ENCODE results near the gene UHRF2. TPM values are rescaled to one million over a fixed set of nuclear protein-coding genes. Genes with fewer than 3 reads are reported as not detected.

Gene UHRF2
- total and polyA plus RNA-seq, 2 of the 4 experiments (the other 2 are of a cell fraction): 27.6 to 37.3 TPM

- H4K8ac ChIP-seq (ENCODE audit: low read depth in 2 of 2, low read length in 2 of 2): peak overlapping the region; percentile 93 to 97; a peak in 2 of 4 replicates
- no peaks in the 10 kb centered on the region for H3K79me1 ChIP-seq (ENCODE audit: low read depth in 1 of 2, low read length in 2 of 2)
- TF ChIP-seq CEBPB (IDR thresholded peaks at IDR 0.05; ENCODE audit: low read depth, low read length) (peak; percentile 45; the same call in 1 of the 2 replicates), MXI1 (IDR thresholded peaks at IDR 0.05; ENCODE audit: borderline replicate concordance, low read depth, low read length) (no peak), MAFK (IDR thresholded peaks at IDR 0.05; ENCODE audit: low read depth, low read length) (peak; percentile 82)
- no peak overlapping the region for H2BK15ac ChIP-seq (ENCODE audit: low read depth, low read length)
- H4K5ac ChIP-seq (ENCODE audit: low read depth, low read length): no peak overlapping the region; the same call in 1 of the 2 replicates
- H3K56ac ChIP-seq (ENCODE audit: extremely low read depth, insufficient read depth, low read length): no peak overlapping the region; the same call in 1 of the 2 replicates
- no peak overlapping the region for H2BK20ac ChIP-seq (ENCODE audit: low read depth, low read length)
- peak overlapping the region; percentile 82; the same call in 1 of the 2 replicates for H3K18ac ChIP-seq (ENCODE audit: low read depth, low read length)
- H2AK5ac ChIP-seq (ENCODE audit: low read depth, low read length): no peak overlapping the region
- H3K4ac ChIP-seq (ENCODE audit: low read depth, low read length): no peak overlapping the region
- no peak overlapping the region for H3K23ac ChIP-seq (ENCODE audit: low read depth, low read length)
- H2AFZ ChIP-seq (replicated peaks; ENCODE audit: low read length, poor library complexity): no peak overlapping the region
- ATAC-seq (ENCODE audit: low read depth) (no peak), DNase-seq (peak; percentile 47)
- no peaks in the 10 kb centered on the region for H3K36me3 ChIP-seq (ENCODE audit: control insufficient read depth, insufficient read depth, low read length)
- BruUV-seq (replicated peaks): no TSS peak
- in situ Hi-C loops (cut with MboI; ENCODE audit: low sequenced_read_pairs) (no loop called here), intact Hi-C loops (cut with micrococcal nuclease) (loop anchor here (2.0 kb wide), 1 partner anchor 30 kb away; the partner anchor contains the start of gene UHRF2), dilution Hi-C loops (cut with HindIII; ENCODE audit: low sequenced_read_pairs, unreplicated experiment) (no loop called here)
- peak overlapping the region; percentile 56; the same call in 1 of the 2 replicates for H2BK120ac ChIP-seq (ENCODE audit: low read depth, low read length)
- H3K4me1 ChIP-seq (ENCODE audit: control insufficient read depth, insufficient read depth, low read length): peaks cover 8% of the 10 kb centered on the region
- H3K27ac ChIP-seq (ENCODE audit: insufficient read depth, low read length): peak overlapping the region; percentile 77; the same call in 1 of the 2 replicates
- H2AK9ac ChIP-seq (replicated peaks; ENCODE audit: low read depth, low read length, poor library complexity): no peak overlapping the region
- peak overlapping the region; percentile 96 for H2BK5ac ChIP-seq (ENCODE audit: low read depth, low read length, poor library complexity, severe bottlenecking)
- no peak overlapping the region for H3K14ac ChIP-seq (replicated peaks; ENCODE audit: low read depth, low read length)
- H4K91ac ChIP-seq (ENCODE audit: insufficient read depth, low read depth, low read length): no peak overlapping the region
- no peak overlapping the region for H3K4me3 ChIP-seq (ENCODE audit: insufficient read depth, low read depth, low read length)
- H3K4me2 ChIP-seq (ENCODE audit: low read depth, low read length): peak overlapping the region; percentile 56
- no peaks in the 10 kb centered on the region for H3K27me3 ChIP-seq (ENCODE audit: control insufficient read depth, insufficient read depth, low read length)
- no peaks in the 10 kb centered on the region for H3K9me3 ChIP-seq (ENCODE audit: control insufficient read depth, insufficient read depth, low read length)
- no peak overlapping the region for H3K9ac ChIP-seq (ENCODE audit: low read depth, low read length)
- H4K20me1 ChIP-seq (ENCODE audit: insufficient read depth, low read length): no peaks in the 10 kb centered on the region
- ChIA-PET POLR2A (ENCODE audit: unreplicated experiment) (no interaction called here), CTCF (no interaction called here)
- WGBS, 2 experiments (ENCODE audit: extremely low coverage in 2 of 2, insufficient read length in 1 of 2): no CpG with 5 or more reads among the region's 1 CpG
- H3K9me1 ChIP-seq (ENCODE audit: insufficient read depth, low read length): 0 out of 2 replicates have a peak, but pooled peaks cover 2% of the 10 kb centered on the region
These were observed 30.3 kb upstream of the UHRF2 start for GRCh38 chr9:6382681-6383080.
